Pancreas (tissue), 10 donors: ENCODE data around the gene CD47. TPM values are rescaled to one million over a fixed set of nuclear protein-coding genes. Genes with fewer than 3 reads are reported as not detected.

Experiments
- ATAC-seq, 4 donors: fragments of 200-7000 bp; cut with Tn5 transposase; one replicate each; pipeline versions ENCODE4 v1.8.0 to v1.9.1; 2020; ENCODE audit warnings: mild to moderate bottlenecking in 4 of 4, moderate library complexity in 4 of 4
- DNase-seq, 6 donors: peaks; one replicate each; pipeline ENCODE4 v3.0.0-alpha.2; 2020
- FAIRE-seq: peaks from 2 replicates; lab custom pipeline; 2012; peaks lifted over from hg19 to GRCh38; lab: Jason Lieb, UNC
- H3K27ac ChIP-seq, 4 donors: fragments of 200-600 bp; sonication (generic); 1 replicate in 3 of 4; 2 replicates in 1 of 4; pipeline versions ENCODE4 v1.5.0 to v1.8.0; 2020
- H3K27me3 ChIP-seq, 4 donors: fragments of 200-600 bp; one replicate each; pipeline ENCODE4 v1.8.0; 2021
- H3K36me3 ChIP-seq, 3 donors: fragments of 200-600 bp; sonication (generic) in 1 of 3; one replicate each; pipeline versions ENCODE4 v1.5.0 to v1.8.0; 2020 to 2021
- H3K4me1 ChIP-seq, 3 donors: fragments of 200-600 bp; one replicate each; pipeline ENCODE4 v1.8.0; 2021
- H3K4me3 ChIP-seq, 4 donors: fragments of 200-600 bp; sonication (generic) in 2 of 4; one replicate each; pipeline versions ENCODE4 v1.5.0 to v1.8.0; 2020 to 2021
- H3K9me3 ChIP-seq, 4 donors: fragments of 200-600 bp; one replicate each; pipeline ENCODE4 v1.8.0; 2021
- WGBS, 2 donors: extraction: QIAGEN DNeasy Blood & Tissue Kit; methylation state at CpG; one replicate each; pipeline ENCODE4 v1.1.7; 2013; 5-methylcytosine and 5-hydroxymethylcytosine counted together
- intact Hi-C, 3 donors: fragments of 100-400 bp; cut with DNase I; formaldehyde crosslinking; loops; one replicate each; pipeline versions ENCODE4 v1.11.1 to v1.14.2; 2022
- polyA plus RNA-seq, 2 donors: library from polyadenylated mRNA; stranded (reverse); fragments of 200-250 nt; gene quantifications; one replicate each; pipeline ENCODE4 v1.2.3, GENCODE V29; 2013
- total RNA-seq, 6 donors: library from RNA; stranded (reverse); fragmentation: NEBNext Ultra II Directional in 4 of 6; extraction: Animal tissue kit (Norgen Biotek cat#: 25700) in 4 of 6; gene quantifications; one replicate each; pipeline versions ENCODE4 v1.2.1 to v1.2.4, GENCODE V29; 2021 to 2023
- TF ChIP-seq, protein P1 (sequence below), 4 donors: fragments of 200-600 bp; sonication (generic) in 3 of 4; IDR thresholded peaks; one replicate each; pipeline versions ENCODE4 v1.5.0 to v1.8.0; 2021; ENCODE audit warnings: antibody characterized with exemption in 4 of 4
- donor health status: healthy with polysubstance abuse.
- donor health status: DM: no; HTN: no; CAD: no; lungs with moderate emphysema.
- donor health status: DM: no; HTN: no; CAD: no.
- donor health status: control.
- donor health status: control.
- donor health status: Bipolar disorder and iron deficiency.
- donor health status: DM: yes; HTN: yes; CAD: no.
- donor health status: DM: no; HTN: no; CAD: no.
- donor health status: DM: no; HTN: no; CAD: no.
- donor health status: DM: yes; HTN: yes; CAD: no.

CD47 gene
- total and polyA plus RNA-seq, 8 donors = 14.8 to 107 (median 27.1) TPM

DNA sequence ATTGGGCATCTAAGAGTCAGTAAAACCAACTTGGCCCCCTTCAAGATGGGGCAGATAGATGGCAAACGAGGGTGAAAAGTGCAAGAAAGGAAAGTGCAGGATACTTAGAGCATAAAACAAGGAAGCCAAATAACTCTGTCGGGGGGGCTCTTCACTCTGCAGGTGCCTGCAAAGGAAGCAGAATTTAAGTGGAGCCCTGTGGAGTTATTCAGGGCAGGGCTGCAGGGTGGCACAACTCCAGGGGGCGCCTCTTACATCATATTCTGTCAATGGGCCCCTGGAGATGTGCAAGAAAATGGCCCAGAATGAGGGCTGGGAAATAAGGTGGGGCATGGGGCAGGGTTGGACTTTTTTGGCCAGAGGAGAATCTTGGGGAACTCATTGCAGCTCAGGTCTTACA lies 69.7 kb downstream of the CD47 start:
- DNase-seq (no peak), ATAC-seq (no peak), FAIRE-seq (no peak)
- Histone ChIP-seq H3K27ac (no peak overlapping the region), H3K4me3 (no peak overlapping the region), H3K4me1 (no peaks in the 10 kb centered on the region), H3K27me3 (no peaks in the 10 kb centered on the region), H3K36me3 (no peaks in the 10 kb centered on the region), H3K9me3 (no peaks in the 10 kb centered on the region)
- TF ChIP-seq, protein P1, sequence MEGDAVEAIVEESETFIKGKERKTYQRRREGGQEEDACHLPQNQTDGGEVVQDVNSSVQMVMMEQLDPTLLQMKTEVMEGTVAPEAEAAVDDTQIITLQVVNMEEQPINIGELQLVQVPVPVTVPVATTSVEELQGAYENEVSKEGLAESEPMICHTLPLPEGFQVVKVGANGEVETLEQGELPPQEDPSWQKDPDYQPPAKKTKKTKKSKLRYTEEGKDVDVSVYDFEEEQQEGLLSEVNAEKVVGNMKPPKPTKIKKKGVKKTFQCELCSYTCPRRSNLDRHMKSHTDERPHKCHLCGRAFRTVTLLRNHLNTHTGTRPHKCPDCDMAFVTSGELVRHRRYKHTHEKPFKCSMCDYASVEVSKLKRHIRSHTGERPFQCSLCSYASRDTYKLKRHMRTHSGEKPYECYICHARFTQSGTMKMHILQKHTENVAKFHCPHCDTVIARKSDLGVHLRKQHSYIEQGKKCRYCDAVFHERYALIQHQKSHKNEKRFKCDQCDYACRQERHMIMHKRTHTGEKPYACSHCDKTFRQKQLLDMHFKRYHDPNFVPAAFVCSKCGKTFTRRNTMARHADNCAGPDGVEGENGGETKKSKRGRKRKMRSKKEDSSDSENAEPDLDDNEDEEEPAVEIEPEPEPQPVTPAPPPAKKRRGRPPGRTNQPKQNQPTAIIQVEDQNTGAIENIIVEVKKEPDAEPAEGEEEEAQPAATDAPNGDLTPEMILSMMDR (IDR thresholded peaks at IDR 0.05) = no peak
- intact Hi-C loops = no loop called here
- WGBS, 2 donors = 70 to 76% methylated on average over 3 of the region's 3 CpGs

DNA sequence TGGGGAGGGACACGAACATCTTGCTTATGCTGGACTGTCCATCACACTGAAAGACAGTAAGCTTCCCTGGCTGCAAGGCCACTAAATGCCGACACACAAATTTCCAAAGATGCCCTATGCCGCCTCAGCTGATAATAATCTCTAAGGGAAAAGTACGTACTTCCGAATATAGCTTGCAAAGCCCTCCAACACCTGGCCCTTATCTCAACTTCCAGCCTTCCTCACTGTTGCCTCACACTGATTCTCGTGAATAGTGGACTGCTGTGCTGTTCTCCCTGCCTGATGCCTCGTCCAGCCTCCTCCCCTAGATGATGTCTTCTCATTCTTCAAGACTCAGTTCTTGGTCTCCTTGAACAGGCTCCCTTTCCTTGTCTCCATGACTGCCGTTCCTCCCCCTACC lies 72.3 kb downstream of the CD47 start:
- Histone ChIP-seq H3K9me3 (no peaks in the 10 kb centered on the region), H3K36me3 (no peaks in the 10 kb centered on the region), H3K27ac (no peak overlapping the region), H3K4me3 (no peak overlapping the region), H3K4me1 (no peaks in the 10 kb centered on the region), H3K27me3 (no peaks in the 10 kb centered on the region)
- no peak for ATAC-seq
- DNase-seq = no peak
- no peak for FAIRE-seq
- intact Hi-C loops = no loop called here
- 71 to 80% methylated on average over 8 of the region's 8 CpGs for WGBS, 2 donors
- TF ChIP-seq, protein P1 (IDR thresholded peaks at IDR 0.05) = no peak

DNA sequence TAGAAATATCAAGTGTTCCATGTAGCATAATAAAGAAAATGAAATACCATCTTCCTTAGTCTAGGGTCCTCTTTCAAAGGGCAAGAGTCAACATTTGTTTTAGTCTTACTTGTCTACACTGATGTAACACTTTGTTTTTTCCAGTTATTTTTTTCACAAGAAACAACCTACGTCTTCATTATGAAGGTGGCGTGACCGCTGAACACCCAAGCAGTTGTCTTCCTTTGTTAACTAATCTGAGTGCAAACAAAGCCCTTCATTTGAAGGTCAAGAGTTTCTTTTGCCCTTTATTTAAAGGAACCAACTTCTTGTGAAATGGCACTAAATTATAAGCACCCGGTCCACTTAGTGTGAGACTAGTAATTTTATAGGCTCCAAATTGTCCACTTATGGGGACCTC lies 73.2 kb downstream of the CD47 start:
- 35 to 37% methylated on average over 4 of the region's 4 CpGs for WGBS, 2 donors
- no peak for DNase-seq
- intact Hi-C loops = no loop called here
- H3K27me3 ChIP-seq = no peaks in the 10 kb centered on the region
- H3K4me1 ChIP-seq = no peaks in the 10 kb centered on the region
- no peak overlapping the region for H3K4me3 ChIP-seq
- no peaks in the 10 kb centered on the region for H3K36me3 ChIP-seq
- TF ChIP-seq, protein P1 (IDR thresholded peaks at IDR 0.05) = no peak
- no peak overlapping the region for H3K27ac ChIP-seq
- ATAC-seq = no peak
- FAIRE-seq = no peak
- no peaks in the 10 kb centered on the region for H3K9me3 ChIP-seq

DNA sequence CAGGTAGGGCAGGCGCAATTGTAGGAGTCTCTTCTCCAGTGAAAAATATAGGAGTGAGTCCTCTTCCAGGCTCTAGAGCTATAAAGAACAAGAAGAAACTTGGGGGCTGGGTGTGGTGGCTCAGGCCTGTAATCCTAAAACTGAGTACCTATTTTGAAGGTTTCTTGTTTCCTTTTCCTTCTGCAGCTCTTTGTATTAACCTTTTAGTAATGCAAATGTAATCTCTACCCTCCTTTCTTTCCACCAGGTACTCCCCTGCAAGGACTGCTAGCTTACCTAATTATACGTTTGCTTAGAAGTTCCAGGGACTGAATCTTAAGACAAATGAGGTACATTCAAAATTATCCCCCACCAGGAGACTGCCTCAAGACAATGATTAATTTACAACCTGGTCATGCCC lies 75.9 kb downstream of the CD47 start:
- intact Hi-C loops = no loop called here
- Histone ChIP-seq H3K27ac (no peak overlapping the region), H3K4me1 (no peaks in the 10 kb centered on the region), H3K36me3 (no peaks in the 10 kb centered on the region), H3K4me3 (no peak overlapping the region), H3K9me3 (no peaks in the 10 kb centered on the region), H3K27me3 (no peaks in the 10 kb centered on the region)
- WGBS, 2 donors = 93 to 98% methylated on average over 2 of the region's 2 CpGs
- DNase-seq (no peak), ATAC-seq (no peak), FAIRE-seq (no peak)
- TF ChIP-seq, protein P1 (IDR thresholded peaks at IDR 0.05) = no peak

DNA sequence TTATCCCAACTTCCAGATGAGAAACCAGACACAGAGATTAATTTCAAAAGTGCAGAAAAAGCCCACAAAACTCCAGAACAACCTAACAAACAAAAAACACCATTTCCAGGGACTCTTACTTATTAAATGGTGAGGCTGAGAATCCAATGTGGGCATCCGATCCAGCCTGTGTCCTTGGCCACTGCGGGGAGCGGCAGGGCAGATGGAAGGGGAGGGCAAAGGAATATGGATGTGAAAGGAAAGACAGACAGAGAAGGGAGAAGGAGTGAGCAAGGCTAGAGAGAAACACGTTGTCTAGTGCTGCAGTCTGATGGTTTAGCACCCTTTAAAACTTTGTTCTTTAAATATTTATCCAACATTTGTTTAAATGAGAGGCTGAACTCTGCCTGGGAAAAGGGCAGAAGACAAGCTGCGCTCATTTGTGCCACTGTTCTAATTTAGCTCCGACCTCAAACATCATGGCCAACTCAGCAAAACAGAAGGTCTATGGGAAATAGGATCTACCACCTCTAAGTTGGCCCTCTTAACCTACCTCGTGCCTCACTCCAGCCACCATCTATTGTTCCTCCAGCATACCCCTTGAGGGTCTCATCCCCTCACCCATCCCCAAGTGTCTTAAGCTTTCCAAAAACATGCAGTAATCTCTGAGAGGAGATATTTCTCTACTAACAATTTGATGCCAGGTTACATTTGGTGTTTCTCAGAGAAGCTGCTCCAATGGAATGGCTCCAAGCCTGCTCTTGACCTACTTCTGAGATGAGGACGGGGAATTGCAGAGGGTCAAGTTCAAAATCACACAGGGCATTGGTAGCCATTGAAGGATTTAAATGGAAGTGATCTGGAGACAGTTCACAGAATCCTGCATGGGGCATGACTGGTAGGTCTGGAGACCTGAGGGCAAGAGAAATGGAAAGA lies 77.4 kb downstream of the CD47 start:
- Histone ChIP-seq H3K4me3 (no peak overlapping the region), H3K27ac (no peak overlapping the region), H3K27me3 (no peaks in the 10 kb centered on the region), H3K4me1 (no peaks in the 10 kb centered on the region), H3K9me3 (no peaks in the 10 kb centered on the region), H3K36me3 (no peaks in the 10 kb centered on the region)
- DNase-seq (no peak), ATAC-seq (no peak), FAIRE-seq (no peak)
- 69 to 75% methylated on average over 8 of the region's 8 CpGs for WGBS, 2 donors
- intact Hi-C loops = no loop called here
- TF ChIP-seq, protein P1 (IDR thresholded peaks at IDR 0.05) = no peak
